ENCODE results near the gene CXXC5.

The CXXC5 gene

DNA sequence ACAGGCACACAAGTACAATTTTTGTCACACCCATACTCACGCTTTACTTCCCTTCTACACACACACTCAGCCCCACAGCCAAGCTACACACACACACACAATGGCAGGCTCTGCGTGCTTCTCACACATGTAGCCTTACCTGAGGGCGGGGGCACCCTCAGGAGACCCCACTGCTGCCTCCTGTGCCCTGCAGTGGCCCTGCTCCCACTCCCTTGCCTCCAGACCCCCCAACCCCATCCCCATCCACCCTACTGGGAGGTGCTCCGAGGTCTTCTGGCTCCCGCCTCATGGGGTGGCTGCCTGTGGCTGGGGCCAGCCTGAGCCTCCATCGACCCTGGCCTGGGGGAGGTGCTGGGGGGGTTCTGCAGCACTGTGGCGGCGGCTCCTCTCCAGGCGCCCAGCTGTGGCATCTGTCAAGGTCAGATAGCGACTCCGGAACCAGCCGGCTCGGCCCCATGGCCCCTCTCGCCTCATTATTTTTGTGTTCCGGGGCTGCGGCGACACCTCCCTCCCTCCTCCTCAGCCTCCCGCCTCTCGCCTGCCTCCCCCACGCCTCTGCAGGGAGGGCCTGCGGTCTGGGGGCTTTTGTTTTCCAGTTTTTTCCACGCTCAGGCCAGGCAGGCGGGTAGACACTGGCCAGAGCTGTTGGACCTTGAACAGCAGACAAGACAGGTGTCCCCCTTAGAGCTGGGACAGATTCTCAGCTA is 21.7 kb downstream of the CXXC5 start:
- H3K27ac Mint-ChIP-seq, result peak overlapping the region; percentile 81
- TF ChIP-seq, protein P1, sequence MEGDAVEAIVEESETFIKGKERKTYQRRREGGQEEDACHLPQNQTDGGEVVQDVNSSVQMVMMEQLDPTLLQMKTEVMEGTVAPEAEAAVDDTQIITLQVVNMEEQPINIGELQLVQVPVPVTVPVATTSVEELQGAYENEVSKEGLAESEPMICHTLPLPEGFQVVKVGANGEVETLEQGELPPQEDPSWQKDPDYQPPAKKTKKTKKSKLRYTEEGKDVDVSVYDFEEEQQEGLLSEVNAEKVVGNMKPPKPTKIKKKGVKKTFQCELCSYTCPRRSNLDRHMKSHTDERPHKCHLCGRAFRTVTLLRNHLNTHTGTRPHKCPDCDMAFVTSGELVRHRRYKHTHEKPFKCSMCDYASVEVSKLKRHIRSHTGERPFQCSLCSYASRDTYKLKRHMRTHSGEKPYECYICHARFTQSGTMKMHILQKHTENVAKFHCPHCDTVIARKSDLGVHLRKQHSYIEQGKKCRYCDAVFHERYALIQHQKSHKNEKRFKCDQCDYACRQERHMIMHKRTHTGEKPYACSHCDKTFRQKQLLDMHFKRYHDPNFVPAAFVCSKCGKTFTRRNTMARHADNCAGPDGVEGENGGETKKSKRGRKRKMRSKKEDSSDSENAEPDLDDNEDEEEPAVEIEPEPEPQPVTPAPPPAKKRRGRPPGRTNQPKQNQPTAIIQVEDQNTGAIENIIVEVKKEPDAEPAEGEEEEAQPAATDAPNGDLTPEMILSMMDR (IDR thresholded peaks at IDR 0.05), result no peak
- DNase-seq, result peak; percentile 66
- H3K36me3 Mint-ChIP-seq (ENCODE audit: low read depth), result peaks cover under 1% of the 10 kb centered on the region
- H3K9me3 Mint-ChIP-seq, result no peaks in the 10 kb centered on the region
- peak overlapping the region; percentile 65 for H3K4me3 Mint-ChIP-seq
- no peaks in the 10 kb centered on the region for H3K27me3 Mint-ChIP-seq (ENCODE audit: low read depth, poor library complexity)
- H3K4me1 Mint-ChIP-seq, result peaks cover 94% of the 10 kb centered on the region

DNA sequence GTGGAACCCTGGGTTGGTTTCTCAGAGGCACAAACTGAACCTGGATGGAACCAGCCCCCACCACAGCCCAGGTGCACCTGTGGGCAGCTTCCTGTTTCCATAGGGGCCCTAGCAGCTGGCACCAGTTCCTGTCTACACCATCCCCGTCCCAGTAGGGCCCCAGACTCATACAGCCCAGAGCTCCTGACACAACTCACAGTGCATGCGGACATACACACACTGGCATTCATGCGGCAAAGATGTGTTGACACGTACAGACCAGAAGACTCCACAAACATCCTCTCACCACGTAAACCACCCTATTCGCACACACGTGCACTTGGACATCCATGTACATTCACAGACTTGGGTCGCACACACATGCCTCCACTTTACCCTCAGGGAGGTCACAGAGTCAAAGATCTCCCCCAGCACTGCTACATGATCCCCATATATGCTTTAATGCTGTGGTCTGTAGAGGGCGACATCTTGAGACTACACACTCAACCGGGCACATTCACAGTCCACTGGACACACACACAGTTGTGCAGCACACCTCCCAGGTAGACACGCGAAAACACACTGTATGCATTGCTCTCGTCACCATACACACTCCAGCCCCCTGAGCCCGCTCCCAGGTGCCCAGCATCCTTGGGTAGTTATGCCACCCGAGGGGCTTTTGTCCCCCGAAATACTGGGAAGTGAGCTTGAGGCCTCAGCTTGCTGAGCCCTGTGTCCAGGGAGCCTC is 22.4 kb downstream of the CXXC5 start:
- no peaks in the 10 kb centered on the region for H3K27me3 Mint-ChIP-seq (ENCODE audit: low read depth, poor library complexity)
- no peaks in the 10 kb centered on the region for H3K9me3 Mint-ChIP-seq
- H3K36me3 Mint-ChIP-seq (ENCODE audit: low read depth), result peaks cover 5% of the 10 kb centered on the region
- H3K4me3 Mint-ChIP-seq, result peak overlapping the region; percentile 64
- peaks cover 98% of the 10 kb centered on the region for H3K4me1 Mint-ChIP-seq
- H3K27ac Mint-ChIP-seq, result peak overlapping the region; percentile 81
- TF ChIP-seq, protein P1 (IDR thresholded peaks at IDR 0.05), result no peak
- DNase-seq, result no peak

DNA sequence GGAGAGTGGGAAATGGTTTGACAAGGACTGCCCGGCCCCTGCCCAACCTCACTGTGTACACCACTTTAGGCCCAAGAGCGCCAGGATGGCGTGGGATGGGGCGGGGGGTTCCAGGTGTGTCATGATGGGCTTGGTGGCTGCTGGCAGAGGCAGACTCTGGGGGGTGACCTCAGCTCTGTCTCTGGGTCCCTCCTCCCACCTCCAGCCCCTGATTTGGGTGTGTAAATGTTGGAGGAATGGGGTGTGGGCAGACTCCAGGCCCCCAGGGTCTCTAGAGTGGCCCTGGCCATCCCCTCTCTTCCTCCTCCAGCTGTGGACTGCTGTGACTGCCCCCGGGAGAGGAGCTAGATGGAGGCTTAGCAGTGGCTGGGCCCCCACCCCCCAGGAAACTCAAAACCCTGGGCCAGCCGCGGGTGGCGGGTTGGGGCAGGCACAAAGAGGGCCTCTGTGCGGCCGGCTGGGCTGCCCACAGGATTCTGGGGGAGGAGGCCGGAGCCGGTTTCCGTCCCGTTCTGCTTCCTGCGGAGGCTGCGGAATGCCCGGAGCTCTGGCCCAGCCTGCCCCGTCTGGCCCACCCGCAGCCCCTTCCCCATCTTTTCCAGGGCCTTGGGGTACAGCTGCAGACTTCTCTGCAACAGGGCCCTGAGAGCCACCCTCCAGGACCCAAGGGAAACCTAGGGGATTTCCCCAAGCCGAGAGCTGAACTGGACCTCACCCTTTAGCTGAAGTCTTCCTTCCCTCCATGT is 23.1 kb downstream of the CXXC5 start:
- TF ChIP-seq, protein P1 (IDR thresholded peaks at IDR 0.05), result no peak
- H3K27ac Mint-ChIP-seq, result peak overlapping the region; percentile 74
- H3K4me1 Mint-ChIP-seq, result peaks cover 93% of the 10 kb centered on the region
- DNase-seq, result no peak
- peaks cover 5% of the 10 kb centered on the region for H3K36me3 Mint-ChIP-seq (ENCODE audit: low read depth)
- H3K27me3 Mint-ChIP-seq (ENCODE audit: low read depth, poor library complexity), result no peaks in the 10 kb centered on the region
- H3K4me3 Mint-ChIP-seq, result no peak overlapping the region
- H3K9me3 Mint-ChIP-seq, result no peaks in the 10 kb centered on the region

DNA sequence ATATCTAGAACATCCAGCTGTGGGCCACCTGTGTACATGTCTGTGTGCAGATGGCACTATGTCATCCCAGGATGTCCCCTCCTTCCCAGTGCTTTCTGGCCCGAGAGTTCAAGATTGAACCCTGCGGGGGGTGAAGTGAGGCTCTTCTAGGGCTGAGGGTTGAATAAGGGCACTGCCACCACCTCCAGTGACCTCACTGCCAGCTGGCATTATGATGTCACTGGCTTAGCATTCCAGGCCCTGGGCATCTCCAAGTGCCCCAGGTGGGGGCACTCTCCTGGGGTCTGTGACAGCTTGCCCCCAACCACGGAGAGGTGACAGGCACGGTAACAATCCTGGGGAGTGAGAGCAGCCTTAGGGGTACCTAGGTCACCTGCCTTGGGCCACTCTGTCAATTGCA is 27.1 kb downstream of the CXXC5 start:
- Mint-ChIP-seq H3K36me3 (ENCODE audit: low read depth) (peaks cover 10% of the 10 kb centered on the region), H3K4me1 (peaks cover 94% of the 10 kb centered on the region), H3K27me3 (ENCODE audit: low read depth, poor library complexity) (no peaks in the 10 kb centered on the region), H3K9me3 (no peaks in the 10 kb centered on the region), H3K27ac (no peak overlapping the region), H3K4me3 (peak overlapping the region; percentile 41)
- no peak for DNase-seq
- TF ChIP-seq, protein P1 (IDR thresholded peaks at IDR 0.05), result no peak

DNA sequence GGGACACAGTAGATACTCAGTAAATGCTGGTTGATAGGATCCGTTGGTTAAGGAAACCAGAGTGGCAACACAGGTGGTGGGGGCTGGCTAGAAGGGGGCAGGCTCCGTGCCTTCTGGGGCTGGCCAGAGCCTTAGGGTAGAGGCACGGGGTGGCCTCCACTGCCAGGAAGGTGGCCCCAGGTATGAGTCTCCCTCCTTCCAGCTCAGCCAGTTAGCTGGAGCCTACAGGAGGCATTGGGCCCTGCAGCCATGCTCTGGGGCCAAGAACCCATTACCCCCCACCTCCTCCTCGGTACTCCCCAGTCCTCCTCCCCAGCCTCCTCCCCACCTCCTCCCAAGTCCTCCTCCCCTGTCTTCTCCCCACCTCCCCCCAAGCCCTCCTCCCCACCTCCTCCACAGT is 27.7 kb downstream of the CXXC5 start:
- Mint-ChIP-seq H3K4me3 (no peak overlapping the region), H3K27me3 (ENCODE audit: low read depth, poor library complexity) (no peaks in the 10 kb centered on the region), H3K27ac (no peak overlapping the region), H3K36me3 (ENCODE audit: low read depth) (peaks cover 14% of the 10 kb centered on the region), H3K9me3 (no peaks in the 10 kb centered on the region), H3K4me1 (peaks cover 92% of the 10 kb centered on the region)
- no peak for DNase-seq
- TF ChIP-seq, protein P1 (IDR thresholded peaks at IDR 0.05), result no peak
